ENCODE results near the gene TOMM34. TPM values are rescaled to one million over a fixed set of nuclear protein-coding genes. Genes with fewer than 3 reads are reported as not detected.

TOMM34 gene, protein sequence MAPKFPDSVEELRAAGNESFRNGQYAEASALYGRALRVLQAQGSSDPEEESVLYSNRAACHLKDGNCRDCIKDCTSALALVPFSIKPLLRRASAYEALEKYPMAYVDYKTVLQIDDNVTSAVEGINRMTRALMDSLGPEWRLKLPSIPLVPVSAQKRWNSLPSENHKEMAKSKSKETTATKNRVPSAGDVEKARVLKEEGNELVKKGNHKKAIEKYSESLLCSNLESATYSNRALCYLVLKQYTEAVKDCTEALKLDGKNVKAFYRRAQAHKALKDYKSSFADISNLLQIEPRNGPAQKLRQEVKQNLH
- total RNA-seq (100 to 1,000 TPM; 212 to 246 TPM), polyA plus RNA-seq (ENCODE audit: insufficient read depth, low read depth, low replicate concordance) (263 TPM)
- long read RNA-seq, donor 1, transcript TOMM34-201 (7 exons, 2,062 nt), result major isoform, 32 of 103 reads
- long read RNA-seq, donor 1, partial matches to known transcripts, result 71 of 103 reads
- long read RNA-seq, donor 1, other reads (novel, unspliced or antisense), result 0 of 103 reads
- long read RNA-seq, donor 2, transcript TOMM34-201 (7 exons, 2,062 nt), result major isoform, 34 of 77 reads
- long read RNA-seq, donor 2, partial matches to known transcripts, result 43 of 77 reads
- long read RNA-seq, donor 2, other reads (novel, unspliced or antisense), result 0 of 77 reads

DNA sequence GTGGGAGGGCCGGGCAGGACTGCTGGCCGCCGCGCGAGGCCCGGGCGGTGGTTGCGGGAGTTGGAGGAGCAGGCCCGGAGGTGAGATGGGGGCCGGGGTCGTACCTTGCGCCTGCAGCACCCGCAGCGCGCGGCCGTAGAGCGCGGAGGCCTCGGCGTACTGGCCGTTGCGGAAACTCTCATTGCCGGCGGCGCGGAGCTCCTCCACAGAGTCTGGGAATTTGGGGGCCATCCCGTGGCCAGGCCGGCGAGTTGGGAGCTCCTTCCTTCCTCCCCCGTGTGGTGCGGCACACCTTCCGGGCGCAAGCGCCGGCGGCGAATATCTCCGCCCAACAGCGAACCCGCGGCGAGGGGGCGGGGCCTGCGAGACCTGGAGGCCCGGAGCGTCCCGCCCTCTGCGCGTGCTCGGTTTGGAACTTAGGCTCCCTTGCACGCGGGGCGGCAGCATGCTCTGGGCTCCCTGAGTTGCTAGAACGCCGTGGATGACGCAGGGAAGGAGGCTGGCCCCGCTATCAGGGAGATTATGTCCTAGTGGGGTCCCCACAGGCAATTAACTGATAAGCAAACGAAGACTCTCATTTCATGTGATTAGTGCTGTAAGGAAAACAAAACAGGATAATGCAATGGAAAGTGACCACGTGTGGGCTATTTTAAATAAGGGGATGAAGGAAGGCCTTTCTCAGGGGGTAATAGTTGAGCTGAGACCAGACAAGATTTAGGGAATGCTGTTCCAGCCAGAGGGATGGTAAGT lies at the start of gene TOMM34:
TOMM34 (minus strand) TSS at position 295 of the 750 bp plus-strand sequence; CDS start at position 231, 64 bp downstream.
- Histone ChIP-seq H3K9me3 (no peaks in the 10 kb centered on the region), H3K27me3 (no peaks in the 10 kb centered on the region), H3K4me1 (peaks cover 19% of the 10 kb centered on the region), H3K27ac (peak within 1 kb of the TSS; percentile 85 to 90), H3K4me3 (peak within 1 kb of the TSS; percentile 88 to 89), H3K36me3 (ENCODE audit: low read depth, missing control alignments) (no peaks in the 10 kb centered on the region)
- intact Hi-C loops (cut with DNase I; ENCODE audit: low total_unique reads), result no loop called here
- DNase-seq, result peak; percentile 98
- 0 to 1% methylated on average over 18 to 39 of the region's 60 CpGs for WGBS, 2 donors
- no peak for TF ChIP-seq POLR2A (IDR thresholded peaks at IDR 0.05)
- TF ChIP-seq, protein P1, sequence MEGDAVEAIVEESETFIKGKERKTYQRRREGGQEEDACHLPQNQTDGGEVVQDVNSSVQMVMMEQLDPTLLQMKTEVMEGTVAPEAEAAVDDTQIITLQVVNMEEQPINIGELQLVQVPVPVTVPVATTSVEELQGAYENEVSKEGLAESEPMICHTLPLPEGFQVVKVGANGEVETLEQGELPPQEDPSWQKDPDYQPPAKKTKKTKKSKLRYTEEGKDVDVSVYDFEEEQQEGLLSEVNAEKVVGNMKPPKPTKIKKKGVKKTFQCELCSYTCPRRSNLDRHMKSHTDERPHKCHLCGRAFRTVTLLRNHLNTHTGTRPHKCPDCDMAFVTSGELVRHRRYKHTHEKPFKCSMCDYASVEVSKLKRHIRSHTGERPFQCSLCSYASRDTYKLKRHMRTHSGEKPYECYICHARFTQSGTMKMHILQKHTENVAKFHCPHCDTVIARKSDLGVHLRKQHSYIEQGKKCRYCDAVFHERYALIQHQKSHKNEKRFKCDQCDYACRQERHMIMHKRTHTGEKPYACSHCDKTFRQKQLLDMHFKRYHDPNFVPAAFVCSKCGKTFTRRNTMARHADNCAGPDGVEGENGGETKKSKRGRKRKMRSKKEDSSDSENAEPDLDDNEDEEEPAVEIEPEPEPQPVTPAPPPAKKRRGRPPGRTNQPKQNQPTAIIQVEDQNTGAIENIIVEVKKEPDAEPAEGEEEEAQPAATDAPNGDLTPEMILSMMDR (IDR thresholded peaks at IDR 0.05), result no peak

DNA sequence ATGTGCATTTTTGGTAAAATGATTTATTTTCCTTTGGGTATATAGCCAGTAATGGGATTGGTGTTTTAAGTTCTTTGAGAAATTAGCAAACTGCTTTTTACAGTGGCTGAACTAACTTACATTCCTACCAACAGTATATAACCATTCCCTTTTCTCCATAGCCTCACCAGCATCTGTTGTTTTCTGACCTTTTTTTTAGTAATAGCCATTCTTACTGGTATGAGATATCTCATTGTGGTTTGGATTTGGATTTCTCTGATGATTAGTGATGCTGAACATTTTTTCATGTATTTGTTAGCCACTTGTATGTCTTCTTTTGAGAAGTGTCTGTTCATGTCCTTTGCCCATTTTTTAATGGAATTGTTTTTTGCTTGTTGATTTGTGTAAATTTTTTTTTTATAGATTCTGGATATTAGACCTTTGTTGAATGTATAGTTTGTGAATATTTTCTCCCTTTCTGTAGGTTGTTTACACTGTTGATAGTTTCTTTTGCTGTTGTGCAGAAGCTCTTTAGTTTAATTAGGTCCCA lies 48.4 kb upstream of the TOMM34 start:
- no peaks in the 10 kb centered on the region for H3K9me3 ChIP-seq
- no peak for DNase-seq
- no peaks in the 10 kb centered on the region for H3K27me3 ChIP-seq
- no peaks in the 10 kb centered on the region for H3K36me3 ChIP-seq (ENCODE audit: low read depth, missing control alignments)
- intact Hi-C loops (cut with DNase I; ENCODE audit: low total_unique reads), result no loop called here
- H3K4me3 ChIP-seq, result no peak overlapping the region
- no peak overlapping the region for H3K27ac ChIP-seq
- H3K4me1 ChIP-seq, result no peaks in the 10 kb centered on the region
- TF ChIP-seq, protein P1 (IDR thresholded peaks at IDR 0.05), result no peak
- no peak for TF ChIP-seq POLR2A (IDR thresholded peaks at IDR 0.05)

DNA sequence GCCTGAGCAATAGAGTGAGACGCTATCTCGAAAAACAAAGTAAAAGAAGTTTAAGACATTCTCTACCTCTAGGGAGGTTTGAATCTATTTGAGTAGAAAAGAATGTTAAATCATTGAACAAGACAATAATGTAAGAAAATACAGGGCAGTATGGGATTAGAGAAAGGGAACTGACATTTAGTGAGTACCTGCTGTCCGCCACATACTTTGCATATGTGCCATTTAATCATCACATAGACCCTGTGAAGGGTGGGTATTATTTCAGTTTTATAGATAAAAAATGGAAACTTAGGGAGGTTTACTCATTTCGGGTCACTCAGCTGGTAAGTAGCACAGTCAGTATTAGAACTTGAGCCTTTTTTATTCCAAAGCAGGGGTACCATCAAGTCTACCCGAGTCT lies 37.5 kb upstream of the TOMM34 start:
- Histone ChIP-seq H3K36me3 (ENCODE audit: low read depth, missing control alignments) (no peaks in the 10 kb centered on the region), H3K4me3 (no peak overlapping the region), H3K27me3 (no peaks in the 10 kb centered on the region), H3K9me3 (no peaks in the 10 kb centered on the region), H3K27ac (no peak overlapping the region), H3K4me1 (no peaks in the 10 kb centered on the region)
- WGBS, 2 donors, result 93 to 95% methylated on average over 5 of the region's 5 CpGs
- TF ChIP-seq, protein P1 (IDR thresholded peaks at IDR 0.05), result no peak
- no peak for DNase-seq
- intact Hi-C loops (cut with DNase I; ENCODE audit: low total_unique reads), result no loop called here

DNA sequence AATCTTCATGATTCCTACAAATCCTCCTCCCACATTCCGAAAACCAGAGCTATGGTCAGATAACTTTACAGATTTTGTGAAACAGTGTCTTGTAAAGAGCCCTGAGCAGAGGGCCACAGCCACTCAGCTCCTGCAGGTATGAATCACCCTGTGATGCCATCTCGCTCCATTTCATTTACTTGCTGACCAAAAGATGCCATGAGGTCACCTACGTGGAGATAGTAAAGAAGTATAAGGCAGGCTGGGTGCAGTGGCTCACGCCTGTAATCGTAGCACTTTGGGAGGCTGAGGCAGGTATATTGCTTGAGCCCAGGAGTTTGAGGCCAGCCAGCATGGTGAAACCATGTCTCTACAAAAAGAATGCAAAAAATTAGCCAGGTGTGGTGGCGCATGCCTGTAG lies 37.0 kb upstream of the TOMM34 start:
- WGBS, 2 donors, result 94 to 96% methylated on average over 6 of the region's 6 CpGs
- Histone ChIP-seq H3K27me3 (no peaks in the 10 kb centered on the region), H3K4me1 (no peaks in the 10 kb centered on the region), H3K4me3 (no peak overlapping the region), H3K9me3 (no peaks in the 10 kb centered on the region), H3K36me3 (ENCODE audit: low read depth, missing control alignments) (no peaks in the 10 kb centered on the region), H3K27ac (no peak overlapping the region)
- intact Hi-C loops (cut with DNase I; ENCODE audit: low total_unique reads), result no loop called here
- no peak for DNase-seq
- no peak for TF ChIP-seq POLR2A (IDR thresholded peaks at IDR 0.05)
- TF ChIP-seq, protein P1 (IDR thresholded peaks at IDR 0.05), result no peak
